K562 (cell line): ENCODE data around the gene POMGNT1. TPM values are rescaled to one million over a fixed set of nuclear protein-coding genes. Genes with fewer than 3 reads are reported as not detected.

Experiments used
- ATAC-seq: fragments of 200-7000 bp; cut with Tn5 transposase; 3 replicates; pipeline ENCODE4 v1.9.1; 2020; ENCODE audit warnings: moderate library complexity
- BruUV-seq: library from RNA; stranded (reverse); fragments of 400-500 nt; replicated peaks from 2 replicates; lab custom pipeline; 2021; lab: Mats Ljungman, UMichigan
- CTCF ChIA-PET: fragments of 300-600 bp; formaldehyde crosslinking; extraction: SDS; loops from one replicate; lab custom pipeline; 2021; ENCODE audit warnings: low intra/inter-chr PET ratio; lab: Yijun Ruan, JAX
- POLR2A ChIA-PET: fragments of 300-600, 350-650 bp; sonication (Branson Sonifier 250); formaldehyde crosslinking; extraction: SDS; loops from one replicate; lab custom pipeline; 2021; ENCODE audit warnings: antibody characterized with exemption, inconsistent platforms; lab: Yijun Ruan, JAX
- DNase-seq, 4 experiments: peaks; one replicate each; pipeline versions ENCODE4 v3.0.0 to v3.0.0-alpha.2; 2011 to 2018; ENCODE audit warnings: low spot score in 3 of 4, mixed read lengths in 3 of 4; ENCODE audit errors: extremely low read depth in 1 of 4
- FAIRE-seq: peaks from 2 replicates; lab custom pipeline; 2011; peaks lifted over from hg19 to GRCh38; lab: Jason Lieb, UNC
- H2AFZ ChIP-seq: 2 replicates; pipeline ENCODE4 v1.6.0; 2011; ENCODE audit warnings: low read depth, low read length, control low read depth, inconsistent platforms
- H3K27ac ChIP-seq: fragments of 200-600 bp; 3 replicates; pipeline ENCODE4 v1.8.0; 2011; ENCODE audit warnings: low read depth, mild to moderate bottlenecking, control low read depth, inconsistent platforms, low read length, moderate library complexity, mixed read lengths; ENCODE audit errors: extremely low read depth
- H3K27me3 ChIP-seq, 2 experiments: fragments of 300-600 bp in 1 of 2; 2 replicates in 1 of 2; 3 replicates in 1 of 2; pipeline versions ENCODE4 v1.6.0 to v1.8.0; 2011; ENCODE audit warnings: inconsistent platforms in 2 of 2, low read length in 2 of 2, mild to moderate bottlenecking in 1 of 2, mixed read lengths in 1 of 2, moderate library complexity in 1 of 2; ENCODE audit not compliant: control insufficient read depth in 2 of 2, insufficient read depth in 2 of 2
- H3K36me3 ChIP-seq: fragments of 300-600 bp; 3 replicates; pipeline ENCODE4 v1.8.0; 2011; ENCODE audit warnings: mild to moderate bottlenecking, low read length, inconsistent platforms; ENCODE audit not compliant: control insufficient read depth, insufficient read depth
- H3K4me1 ChIP-seq, 2 experiments: fragments of 200-600 bp in 1 of 2; replicated peaks in 1 of 2; 2 replicates in 1 of 2; 3 replicates in 1 of 2; pipeline versions ENCODE4 v1.5.1 to v1.8.0; 2011; ENCODE audit warnings: inconsistent platforms in 2 of 2, low read length in 2 of 2, mild to moderate bottlenecking in 1 of 2, mixed read lengths in 1 of 2, moderate library complexity in 1 of 2; ENCODE audit not compliant: control insufficient read depth in 2 of 2, insufficient read depth in 2 of 2
- H3K4me2 ChIP-seq: 2 replicates; pipeline ENCODE4 v1.6.1; 2011; ENCODE audit warnings: low read length, control low read depth, inconsistent platforms, mixed read lengths; ENCODE audit not compliant: insufficient read depth
- H3K4me3 ChIP-seq: fragments of 200-600 bp; sonication (generic), shearing (Covaris generic); 2 replicates; pipeline ENCODE4 v1.5.1; 2016; ENCODE audit warnings: control low read depth, inconsistent platforms
- H3K79me2 ChIP-seq: fragments of 200-600 bp; 3 replicates; pipeline ENCODE4 v1.8.0; 2011; ENCODE audit warnings: low read length, inconsistent platforms; ENCODE audit not compliant: control insufficient read depth, insufficient read depth
- H3K9ac ChIP-seq, 2 experiments: 2 replicates each; pipeline versions ENCODE4 v1.6.0 to v1.6.1; 2011; ENCODE audit warnings: low read depth in 2 of 2, low read length in 2 of 2, control low read depth in 1 of 2, inconsistent platforms in 1 of 2, mild to moderate bottlenecking in 1 of 2, mixed read lengths in 1 of 2; ENCODE audit not compliant: insufficient read depth in 1 of 2
- H3K9me1 ChIP-seq: one replicate; pipeline ENCODE4 v1.6.0; 2011; ENCODE audit warnings: inconsistent platforms, mild to moderate bottlenecking, low read length, moderate library complexity; ENCODE audit not compliant: control insufficient read depth, insufficient read depth
- H3K9me3 ChIP-seq: replicated peaks from 2 replicates; pipeline ENCODE4 v1.5.1; 2011; ENCODE audit warnings: low read depth, low read length, inconsistent platforms; ENCODE audit not compliant: control insufficient read depth, insufficient read depth
- H4K20me1 ChIP-seq: replicated peaks from 2 replicates; pipeline ENCODE4 v1.6.1; 2011; ENCODE audit warnings: low read length, inconsistent platforms, mixed read lengths; ENCODE audit not compliant: control insufficient read depth, insufficient read depth
- BRD9 ChIP-seq: fragments of 450-650 bp; IDR thresholded peaks from 2 replicates; pipeline ENCODE4 v1.6.1; 2018; ENCODE audit warnings: low read depth; ENCODE audit not compliant: partially characterized antibody
- EP400 ChIP-seq: fragments of 450-650 bp; IDR thresholded peaks from 2 replicates; pipeline ENCODE4 v1.6.1; 2017; ENCODE audit warnings: antibody characterized with exemption, mild to moderate bottlenecking, moderate library complexity
- MCM3 ChIP-seq: fragments of 450-650 bp; IDR thresholded peaks from 2 replicates; pipeline ENCODE4 v1.6.1; 2016
- MGA ChIP-seq: fragments of 450-650 bp; IDR thresholded peaks from 2 replicates; pipeline ENCODE4 v1.6.1; 2016; ENCODE audit warnings: mild to moderate bottlenecking, moderate library complexity
- SIN3A ChIP-seq, 2 experiments: fragments of 150-350 bp in 1 of 2; IDR thresholded peaks; 2 replicates each; pipeline ENCODE4 v1.6.1; 2011 to 2016; ENCODE audit warnings: borderline replicate concordance in 2 of 2, low read depth in 2 of 2, low read length in 2 of 2, mild to moderate bottlenecking in 2 of 2, moderate library complexity in 2 of 2; ENCODE audit not compliant: control insufficient read depth in 1 of 2
- SMARCC2 ChIP-seq: fragments of 450-650 bp; IDR thresholded peaks from 2 replicates; pipeline ENCODE4 v1.6.1; 2017; ENCODE audit warnings: antibody characterized with exemption, moderate library complexity, mild to moderate bottlenecking, low read depth
- ZBTB7A ChIP-seq: IDR thresholded peaks from 2 replicates; pipeline ENCODE4 v1.6.1; 2011; ENCODE audit warnings: low read depth, mild to moderate bottlenecking, low read length, moderate library complexity, borderline replicate concordance; ENCODE audit not compliant: control insufficient read depth
- ZNF511 ChIP-seq: sonication (generic); formaldehyde crosslinking; IDR thresholded peaks from 2 replicates; pipeline ENCODE4 v1.8.0; 2022; ENCODE audit warnings: mild to moderate bottlenecking, missing genetic modification reagents
- WGBS: fragments of 100-300 bp; shearing (Covaris generic); methylation state at CpG from one replicate; pipeline ENCODE4 v1.1.6; 2016; ENCODE audit warnings: low coverage, mixed read lengths; ENCODE audit not compliant: insufficient coverage; ENCODE audit errors: missing lambda C conversion rate; 5-methylcytosine and 5-hydroxymethylcytosine counted together
- in situ Hi-C: fragments of 300-500 bp; cut with MboI; formaldehyde crosslinking; loops from 4 replicates; pipeline ENCODE4 v1.15.0; 2018; ENCODE audit warnings: inconsistent platforms, mixed read lengths
- intact Hi-C: fragments of 100-400 bp; cut with micrococcal nuclease; formaldehyde crosslinking; loops from 2 replicates; pipeline ENCODE4 v1.14.2; 2022
- polyA plus RNA-seq, 8 experiments: library from polyadenylated mRNA; depleted of rRNA in 4 of 8; stranded (reverse) in 5 of 8; unstranded in 3 of 8; fragments of >200 nt; fragmentation: Nextera tagmentation in 2 of 8; fragmentation: Illumina TruSeq in 1 of 8; extraction: Ambion mirVana in 2 of 8; extraction: Trizol in 1 of 8; gene quantifications; 2 replicates each; pipeline versions ENCODE4 v1.2.1 to v1.2.3, GENCODE V29; 2011 to 2014; ENCODE audit warnings: inconsistent platforms in 1 of 8, missing spikeins in 1 of 8
- total RNA-seq, 7 experiments: library from RNA; depleted of rRNA in 6 of 7; stranded (reverse); fragments of >200 nt in 6 of 7; fragmentation: Illumina TruSeq in 2 of 7; extraction: Trizol in 2 of 7; gene quantifications; 2 replicates each; pipeline versions ENCODE4 v1.2.1 to v1.2.3, GENCODE V29; 2011 to 2021; ENCODE audit warnings: low replicate concordance in 1 of 7

POMGNT1 gene
- total and polyA plus RNA-seq, 9 of the 15 experiments (the other 6 are each of a cell fraction or from before 2014, with no cell fraction given): 14.1 to 58.9 (median 37.8) TPM

- FAIRE-seq (peak; percentile 52), ATAC-seq (peak; percentile 86), DNase-seq (peak; percentile 65 to 78 (median 68))
- WGBS: 1% methylated on average over 29 of the region's 35 CpGs
- ChIA-PET POLR2A (interaction anchor here (0.6 to 3.3 kb wide), 30 partner anchors 9 to 1525 kb away, joined by 3 to 23 read pairs (median 4); partner anchors contain the start of genes LRRC41, PIK3R3, TSPAN1 and UQCRH), CTCF (no interaction called here)
- Histone ChIP-seq H4K20me1 (peaks cover 6% of the 10 kb centered on the region), H3K4me2 (peak overlapping the region; percentile 98), H3K9me1 (no peaks in the 10 kb centered on the region), H3K27ac (peak overlapping the region; percentile 91), H3K9me3 (no peaks in the 10 kb centered on the region), H3K27me3 (no peaks in the 10 kb centered on the region), H3K4me1 (peaks cover 22 to 40% of the 10 kb centered on the region in 2 experiments; a peak in 4 of 5 replicates), H2AFZ (peak overlapping the region; percentile 99), H3K9ac (peak overlapping the region; percentile 89 to 96), H3K4me3 (peak overlapping the region; percentile 60), H3K79me2 (peaks cover 33% of the 10 kb centered on the region), H3K36me3 (peaks cover 31% of the 10 kb centered on the region)
- in situ Hi-C loops (no loop called here), intact Hi-C loops (loop anchor here (5.0 kb wide), 1 partner anchor 56 kb away; the partner anchor contains the start of genes LRRC41 and UQCRH)
- BruUV-seq: TSS peak; percentile 98
- TF ChIP-seq SMARCC2: no peak
- peak; percentile 33; the same call in 1 of the 2 replicates for TF ChIP-seq ZBTB7A
- TF ChIP-seq MGA: peak; percentile 76
- no peak for TF ChIP-seq MCM3
- TF ChIP-seq EP400: peak; percentile 95
- TF ChIP-seq BRD9: peak; percentile 72
- TF ChIP-seq SIN3A (IDR thresholded peaks at IDR 0.05; ENCODE audit: borderline replicate concordance in 2 of 2, control insufficient read depth in 1 of 2, low read depth in 2 of 2, low read length in 2 of 2): peak; percentile 43 to 50; a peak in 2 of 4 replicates
- peak; percentile 60; the same call in 1 of the 2 replicates for TF ChIP-seq ZNF511
These were observed 48.6 kb upstream of the POMGNT1 start for GRCh38 chr1:46246548-46247435.
